ENCODE data around the gene RAPGEF5. TPM values are rescaled to one million over a fixed set of nuclear protein-coding genes. Genes with fewer than 3 reads are reported as not detected.
A peak's percentile ranks its signal among the peaks of the same experiment; 100 is the strongest.

RAPGEF5 gene, protein sequence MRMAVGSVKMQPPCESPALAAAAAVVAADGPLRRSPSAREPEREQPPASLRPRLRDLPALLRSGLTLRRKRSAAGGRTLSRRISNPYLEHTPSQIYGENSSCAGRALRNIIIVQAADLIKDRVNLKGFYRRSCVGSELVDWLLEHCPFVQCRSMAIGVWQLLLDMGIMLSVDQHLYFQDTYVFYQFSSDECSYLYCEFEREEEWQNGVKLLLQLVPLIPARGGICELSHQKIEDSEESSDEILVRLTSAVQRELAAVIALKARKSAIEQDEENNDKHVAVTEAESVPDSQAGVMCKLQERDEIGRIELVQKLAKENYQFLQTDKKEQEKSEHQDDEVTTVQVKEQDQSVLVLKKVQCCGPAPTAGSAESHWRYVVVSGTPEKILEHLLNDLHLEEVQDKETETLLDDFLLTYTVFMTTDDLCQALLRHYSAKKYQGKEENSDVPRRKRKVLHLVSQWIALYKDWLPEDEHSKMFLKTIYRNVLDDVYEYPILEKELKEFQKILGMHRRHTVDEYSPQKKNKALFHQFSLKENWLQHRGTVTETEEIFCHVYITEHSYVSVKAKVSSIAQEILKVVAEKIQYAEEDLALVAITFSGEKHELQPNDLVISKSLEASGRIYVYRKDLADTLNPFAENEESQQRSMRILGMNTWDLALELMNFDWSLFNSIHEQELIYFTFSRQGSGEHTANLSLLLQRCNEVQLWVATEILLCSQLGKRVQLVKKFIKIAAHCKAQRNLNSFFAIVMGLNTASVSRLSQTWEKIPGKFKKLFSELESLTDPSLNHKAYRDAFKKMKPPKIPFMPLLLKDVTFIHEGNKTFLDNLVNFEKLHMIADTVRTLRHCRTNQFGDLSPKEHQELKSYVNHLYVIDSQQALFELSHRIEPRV
- polyA plus RNA-seq (2013, experiment 1 of 2; ENCODE audit: insufficient read length), result 0.11 TPM
- 0.44 TPM for polyA plus RNA-seq (2013, experiment 2 of 2; ENCODE audit: insufficient read length)

GRCh38 chr7:22356701-22357310 is at the start of gene RAPGEF5:
RAPGEF5 (minus strand) TSS chr7:22357154; CDS start chr7:22357060, 94 bp downstream.
- no peak for DNase-seq

DNA sequence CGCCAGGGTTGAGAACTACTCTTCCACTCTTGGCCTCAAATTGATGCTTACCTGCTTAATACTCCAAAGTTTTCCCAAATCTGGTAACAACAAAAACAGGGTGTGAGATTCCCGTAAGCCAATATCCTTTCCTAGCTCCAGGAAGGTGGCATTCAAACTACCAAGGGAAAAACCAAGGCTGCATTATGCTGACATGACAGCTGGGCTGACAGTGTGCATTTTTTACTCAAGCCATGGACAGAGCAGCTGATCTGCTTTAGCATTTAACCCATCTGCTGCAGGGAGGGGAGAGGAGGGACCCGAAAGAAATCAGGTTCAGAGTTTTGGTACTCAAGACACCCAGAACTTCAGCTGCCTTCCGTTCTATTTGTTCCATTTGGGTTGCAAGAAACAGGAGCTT is 49.8 kb upstream of the RAPGEF5 start:
- no peak for DNase-seq

DNA sequence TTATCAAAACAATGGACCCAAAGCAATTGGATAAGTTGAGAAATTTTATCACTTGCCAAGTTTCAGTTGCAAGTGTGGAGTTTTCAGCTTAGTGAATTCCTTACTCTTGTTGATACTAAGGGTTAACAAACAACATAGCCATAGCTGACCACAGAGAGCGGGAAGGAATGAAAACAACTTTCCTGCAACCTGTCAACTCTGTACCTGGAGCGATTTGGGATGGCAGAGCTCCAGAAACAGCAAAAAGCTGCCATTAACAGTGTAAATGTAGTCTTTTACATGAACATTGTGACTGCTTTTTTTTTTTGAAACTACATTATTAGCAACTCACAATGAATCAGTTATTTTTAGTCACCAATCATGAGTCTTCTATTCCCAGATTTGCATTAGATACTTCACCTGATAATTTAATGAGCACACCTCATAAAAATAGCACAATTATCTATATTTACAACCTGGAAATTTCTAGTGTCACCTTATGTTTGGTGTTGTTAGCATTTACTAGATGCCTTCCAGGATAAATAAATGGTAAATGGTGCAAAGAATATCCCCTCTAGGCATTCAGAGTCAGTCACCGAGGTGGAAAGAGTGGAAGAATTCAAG is 47.6 kb upstream of the RAPGEF5 start:
- no peak for DNase-seq

- no peak for DNase-seq
Observed at GRCh38 chr7:22403344-22403743, 46.4 kb upstream of the RAPGEF5 start.

- no peak for DNase-seq
Observed at GRCh38 chr7:22402250-22402649, 45.3 kb upstream of the RAPGEF5 start.

DNA sequence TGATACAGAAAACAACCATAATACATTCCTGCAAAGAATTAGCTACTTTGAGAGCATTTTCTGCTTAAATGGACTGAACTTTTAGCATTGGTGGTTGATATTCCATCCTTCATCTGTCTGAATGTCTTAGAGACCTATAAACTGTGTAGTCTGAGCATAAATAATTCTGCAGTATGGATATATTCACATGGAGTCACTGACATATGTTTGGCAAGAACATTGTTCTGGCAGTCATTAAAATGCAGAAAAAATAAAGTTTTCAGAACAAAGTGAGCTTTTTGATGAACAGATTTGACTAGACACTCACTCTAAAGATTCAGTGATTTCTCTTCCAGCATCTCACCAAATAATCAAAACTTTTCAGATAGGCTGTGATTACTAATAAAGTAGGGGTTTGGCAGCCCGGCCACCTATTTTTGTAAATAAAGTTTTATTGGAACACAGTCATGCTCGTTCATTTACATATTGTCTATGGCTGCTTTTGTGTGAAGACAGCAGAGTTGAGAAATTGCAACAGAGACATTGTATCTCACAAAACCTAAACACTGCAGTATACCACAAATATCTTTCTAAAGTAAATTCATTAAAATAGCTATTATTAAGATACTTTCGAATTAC is 44.1 kb upstream of the RAPGEF5 start:
- DNase-seq, result no peak

- DNase-seq, result no peak
Observed at GRCh38 chr7:22400150-22400814, 43.3 kb upstream of the RAPGEF5 start.

DNA sequence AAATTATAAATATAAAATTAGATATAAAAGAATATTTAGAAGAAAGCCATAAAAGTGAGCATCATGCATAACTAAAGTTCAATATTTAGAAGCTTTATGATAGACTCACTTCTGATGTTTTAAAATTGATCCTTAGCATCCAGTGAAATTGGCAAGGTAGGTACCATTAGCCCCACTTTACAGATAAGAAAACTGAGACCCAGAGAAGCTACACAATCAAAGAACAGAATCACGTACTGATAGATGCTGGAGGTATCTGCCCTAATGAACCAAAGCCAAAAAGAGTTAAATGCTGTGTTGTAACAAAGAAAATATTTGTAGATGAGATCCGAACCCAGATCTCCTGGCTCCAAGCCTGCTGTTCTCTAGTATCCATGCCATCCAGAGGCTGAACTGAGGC is 42.6 kb upstream of the RAPGEF5 start:
- no peak for DNase-seq

DNA sequence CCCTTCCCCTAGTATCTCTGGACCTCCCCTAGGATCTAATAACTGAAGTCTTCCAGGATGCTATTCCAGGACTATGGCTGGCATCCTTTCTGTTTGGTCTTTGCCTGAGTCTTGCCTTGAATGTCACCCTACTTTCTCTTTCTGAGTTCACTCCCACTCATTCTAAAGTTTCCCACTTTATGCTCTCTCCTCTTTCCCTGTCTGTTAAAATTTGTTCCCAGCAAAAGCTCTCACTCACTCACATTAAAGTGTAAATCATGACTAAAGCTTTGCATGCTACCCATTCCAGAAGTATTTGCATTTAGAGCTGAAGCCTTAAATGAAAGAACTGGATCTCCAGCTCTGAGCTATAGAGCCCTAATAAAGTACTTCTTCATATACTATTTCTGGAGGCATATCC is 42.1 kb upstream of the RAPGEF5 start:
- DNase-seq, result no peak

GRCh38 chr7:22397981-22398380 is 41.0 kb upstream of the RAPGEF5 start:
- DNase-seq, result no peak

DNA sequence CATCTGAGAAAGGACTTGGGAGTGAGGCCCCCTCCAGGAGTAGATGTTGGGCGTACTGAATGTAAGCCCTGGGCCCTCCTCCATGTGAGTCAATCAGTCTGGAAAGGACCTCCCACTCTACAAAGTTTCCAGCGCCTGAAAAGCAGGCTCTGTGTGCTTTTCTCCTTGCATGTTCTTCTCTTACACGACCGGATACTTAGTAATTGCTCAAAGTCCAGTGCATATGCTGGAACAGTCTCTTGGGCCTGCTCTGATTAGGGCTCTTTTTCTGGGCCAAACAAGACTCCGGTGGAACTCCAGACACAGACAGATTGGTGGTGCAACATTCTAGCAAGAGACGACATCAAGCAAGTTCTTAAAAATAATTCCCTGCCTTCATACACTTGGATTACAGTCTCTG is 38.3 kb upstream of the RAPGEF5 start:
- no peak for DNase-seq

DNA sequence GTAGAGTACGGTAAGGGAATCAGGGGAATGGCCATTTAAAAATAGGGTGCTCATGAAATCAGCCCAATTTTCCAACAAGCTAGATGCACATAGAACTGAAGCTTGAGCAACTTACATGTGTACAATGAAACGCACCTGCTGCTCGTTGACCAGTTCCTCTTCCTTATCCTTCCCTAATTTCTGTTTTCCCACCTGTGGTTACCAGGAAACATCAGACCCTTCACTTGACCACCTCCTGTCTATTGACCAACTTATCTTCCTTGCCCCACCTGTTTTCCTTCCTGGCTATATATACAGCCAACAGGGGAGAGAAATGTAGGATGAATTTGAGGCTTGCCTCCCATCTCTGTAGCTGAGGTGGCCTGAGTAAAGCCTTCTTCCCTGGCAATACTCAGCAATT is 37.8 kb upstream of the RAPGEF5 start:
- no peak for DNase-seq

DNA sequence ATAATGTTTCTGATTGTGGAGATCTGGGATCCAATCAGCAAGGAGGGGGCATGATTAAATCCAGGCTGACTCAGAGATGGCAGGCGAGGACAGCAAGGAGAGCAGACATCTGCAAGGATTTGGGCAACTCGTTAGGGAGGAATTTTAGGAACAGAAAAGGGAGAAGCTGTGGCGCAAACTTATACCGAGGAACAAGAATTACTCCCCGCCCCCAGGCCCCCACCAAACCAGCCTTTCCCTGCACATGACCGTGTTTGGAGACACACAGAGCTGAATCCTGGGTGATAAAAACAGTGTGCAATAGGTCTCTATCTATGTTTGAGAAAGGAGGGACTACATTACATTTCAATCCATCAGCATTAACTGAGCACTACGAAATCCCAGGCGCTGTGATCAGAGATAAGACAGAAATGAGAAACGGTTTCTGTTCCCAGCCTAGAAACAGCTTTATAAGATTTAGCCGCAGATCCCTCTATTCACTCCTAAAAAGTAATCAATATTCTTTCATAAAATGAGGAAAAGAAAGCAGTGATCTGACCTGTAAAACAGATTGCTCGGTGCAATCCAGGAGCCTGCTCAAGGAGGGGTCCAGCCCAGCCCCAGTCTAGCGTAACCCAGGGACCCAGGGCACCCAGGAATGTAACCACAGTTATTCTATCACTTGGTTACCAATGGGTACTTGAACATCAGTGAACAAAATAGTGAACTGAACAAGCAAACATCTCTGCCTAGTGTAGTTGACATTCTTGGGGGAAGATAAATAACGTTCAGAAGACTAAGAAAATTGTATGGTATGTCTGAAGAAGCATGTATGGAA is 37.2 kb upstream of the RAPGEF5 start:
- DNase-seq, result no peak

DNA sequence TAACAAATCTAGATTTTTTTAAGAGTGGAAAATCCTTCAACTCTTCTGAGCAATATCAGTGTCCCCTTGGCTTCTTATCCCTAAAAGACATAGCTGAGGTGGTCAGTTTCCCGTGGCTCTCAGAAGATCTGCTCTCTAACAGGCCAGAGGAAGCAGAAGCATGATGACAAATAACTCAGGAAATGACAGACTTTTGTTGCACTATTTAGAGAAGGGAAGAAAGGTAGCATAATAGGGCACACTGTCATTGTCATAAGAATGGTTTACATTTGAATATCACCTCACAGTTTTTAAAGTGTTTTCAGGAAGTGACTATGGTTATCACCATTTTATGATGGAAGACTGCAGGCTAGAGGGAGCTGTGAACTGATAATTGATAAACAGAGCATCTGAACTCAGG is 33.6 kb upstream of the RAPGEF5 start:
- no peak for DNase-seq

DNA sequence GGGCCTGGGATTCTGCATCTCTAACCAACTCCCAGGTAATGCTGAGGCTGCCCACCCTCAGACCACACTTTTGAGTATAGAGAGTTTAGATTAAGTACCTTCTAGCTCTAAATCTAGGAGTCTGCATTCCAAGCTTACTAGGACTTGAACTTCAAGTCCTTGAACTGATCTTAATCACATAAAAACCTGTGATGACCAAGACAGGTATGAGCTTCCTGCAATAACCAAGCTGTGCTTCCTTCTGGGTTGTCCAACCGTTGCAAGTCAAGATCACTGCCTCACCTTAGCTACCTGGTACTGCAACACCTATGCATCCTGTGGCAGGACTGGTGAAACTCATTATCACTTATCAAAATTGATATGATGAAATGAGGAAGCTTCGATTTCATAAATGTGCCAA is 32.9 kb upstream of the RAPGEF5 start:
- DNase-seq, result no peak

DNA sequence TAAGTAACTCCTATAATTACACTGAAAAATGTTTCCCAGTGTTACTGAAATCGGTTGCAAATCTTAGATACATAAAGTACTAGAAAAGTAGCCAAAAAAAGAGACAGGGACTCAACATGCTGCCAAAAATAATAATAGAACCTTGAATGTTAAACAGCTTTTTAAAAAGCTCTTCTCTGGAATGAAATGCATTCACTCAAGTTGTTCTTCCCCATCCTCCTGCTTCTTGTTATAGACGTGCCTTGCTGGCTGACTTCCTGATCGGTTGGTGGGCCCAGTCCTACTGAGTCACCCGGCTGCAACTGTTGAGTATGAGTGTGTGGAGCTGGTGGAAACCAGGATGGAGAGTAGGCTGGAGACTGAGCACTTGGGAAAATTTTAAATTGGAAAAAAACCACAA is 30.6 kb upstream of the RAPGEF5 start:
- peak; percentile 79 for DNase-seq

DNA sequence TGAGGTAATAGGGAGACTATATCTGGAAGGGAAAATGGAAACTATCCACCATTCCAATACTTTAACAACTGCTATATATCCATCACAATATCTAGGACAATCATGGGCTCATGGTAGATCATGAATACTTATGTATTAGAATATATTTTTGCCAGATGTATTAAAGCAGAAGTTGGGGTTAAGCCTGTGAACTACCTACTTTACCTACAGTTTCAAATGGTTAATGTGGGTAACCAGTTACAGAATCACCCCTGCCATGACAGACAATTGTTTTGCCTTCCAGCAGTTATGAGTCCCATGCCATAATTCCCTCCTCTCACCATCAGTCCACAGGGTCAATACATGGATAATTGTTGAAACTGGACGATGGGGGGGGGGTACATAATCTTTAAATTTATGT is 29.9 kb upstream of the RAPGEF5 start:
- DNase-seq, result no peak

DNA sequence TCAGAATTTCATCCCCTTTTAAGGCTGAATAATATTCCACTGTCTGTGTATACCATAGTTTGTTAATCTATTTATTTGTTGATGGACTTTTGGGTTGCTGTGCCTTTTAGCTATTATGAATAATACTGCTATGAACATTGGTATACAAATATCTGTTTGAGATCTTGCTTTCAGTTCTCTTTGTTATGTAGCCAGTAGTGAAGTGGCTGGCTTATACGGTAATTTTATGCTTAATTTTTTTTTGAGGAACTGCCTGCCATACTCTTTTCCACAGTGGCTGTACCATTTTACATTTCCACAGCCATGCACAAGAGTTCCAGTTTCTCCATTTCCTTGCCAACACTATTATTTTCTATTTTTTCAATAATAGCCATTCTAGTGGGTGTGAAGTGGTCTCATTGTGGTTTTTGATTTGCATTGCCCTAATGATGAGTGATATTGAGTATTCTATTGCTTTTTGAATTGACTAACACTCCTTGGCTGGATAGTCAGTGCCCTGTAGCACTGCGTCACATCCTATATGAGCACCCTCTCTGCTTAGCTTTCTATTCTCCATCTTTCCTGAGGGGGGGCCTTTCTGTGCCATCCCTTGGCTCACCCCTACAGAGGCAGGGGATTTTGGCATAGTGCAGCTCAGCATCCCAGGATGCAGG is 29.4 kb upstream of the RAPGEF5 start:
- DNase-seq, result no peak

- DNase-seq, result no peak
Observed at GRCh38 chr7:22385326-22385725, 28.4 kb upstream of the RAPGEF5 start.

- DNase-seq, result no peak
Observed at GRCh38 chr7:22380333-22380732, 23.4 kb upstream of the RAPGEF5 start.

All from fibroblast of skin of scalp (primary cell).